Endothelial cell (in vitro differentiated cells): ENCODE data around the gene TMEM132C. TPM values are rescaled to one million over a fixed set of nuclear protein-coding genes. Genes with fewer than 3 reads are reported as not detected.

Source experiments
- DNase-seq: peaks from one replicate; pipeline ENCODE4 v3.0.0; 2021; ENCODE audit warnings: low spot score
- H3K27ac Mint-ChIP-seq: one replicate; pipeline ENCODE4 v1.8.0; 2021; ENCODE audit warnings: mixed read lengths, inconsistent platforms; ENCODE audit not compliant: unreplicated experiment
- H3K27me3 Mint-ChIP-seq: one replicate; pipeline ENCODE4 v1.8.0; 2021; ENCODE audit warnings: mild to moderate bottlenecking, moderate library complexity, mixed read lengths, inconsistent platforms; ENCODE audit not compliant: unreplicated experiment
- H3K36me3 Mint-ChIP-seq: one replicate; pipeline ENCODE4 v1.8.0; 2021; ENCODE audit warnings: mild to moderate bottlenecking, low read depth, mixed read lengths, inconsistent platforms; ENCODE audit not compliant: unreplicated experiment
- H3K4me1 Mint-ChIP-seq: one replicate; pipeline ENCODE4 v1.8.0; 2021; ENCODE audit warnings: mild to moderate bottlenecking, mixed read lengths, inconsistent platforms; ENCODE audit not compliant: unreplicated experiment
- H3K4me3 Mint-ChIP-seq: one replicate; pipeline ENCODE4 v1.8.0; 2021; ENCODE audit warnings: mild to moderate bottlenecking, mixed read lengths, inconsistent platforms; ENCODE audit not compliant: unreplicated experiment
- H3K9me3 Mint-ChIP-seq: one replicate; pipeline ENCODE4 v1.8.0; 2021; ENCODE audit warnings: mixed read lengths, inconsistent platforms; ENCODE audit not compliant: unreplicated experiment
- CTCF ChIP-seq: fragments of 200-600 bp; sonication (generic); IDR thresholded peaks from one replicate; pipeline ENCODE4 v1.5.0; 2021; ENCODE audit warnings: antibody characterized with exemption; ENCODE audit not compliant: unreplicated experiment
- total RNA-seq: library from RNA; stranded (reverse); fragmentation: NEBNext Ultra II Directional; extraction: Animal tissue kit (Norgen Biotek cat#: 25700); gene quantifications from one replicate; pipeline ENCODE4 v1.2.1, GENCODE V29; 2021; ENCODE audit not compliant: unreplicated experiment

Gene TMEM132C
- total RNA-seq, 1 donor from 2014 or later, result not detected

- Mint-ChIP-seq H3K36me3 (peaks cover 10% of the 10 kb centered on the region), H3K4me1 (no peaks in the 10 kb centered on the region), H3K27ac (no peak overlapping the region), H3K27me3 (peaks cover 4% of the 10 kb centered on the region), H3K4me3 (no peak overlapping the region), H3K9me3 (peaks cover 49% of the 10 kb centered on the region)
- no peak for DNase-seq
- no peak for TF ChIP-seq CTCF
These were observed 334 bp upstream of the TMEM132C start for GRCh38 chr12:128266541-128267130.

- H3K4me1 Mint-ChIP-seq, result no peaks in the 10 kb centered on the region
- TF ChIP-seq CTCF, result no peak
- peaks cover 54% of the 10 kb centered on the region for H3K9me3 Mint-ChIP-seq
- no peak for DNase-seq
- H3K4me3 Mint-ChIP-seq, result no peak overlapping the region
- H3K27ac Mint-ChIP-seq, result no peak overlapping the region
- H3K27me3 Mint-ChIP-seq, result peaks cover 6% of the 10 kb centered on the region
- H3K36me3 Mint-ChIP-seq, result peaks cover 10% of the 10 kb centered on the region
These were observed 845 bp downstream of the TMEM132C start for GRCh38 chr12:128267651-128268378.

- Mint-ChIP-seq H3K27ac (no peak overlapping the region), H3K4me1 (no peaks in the 10 kb centered on the region), H3K9me3 (peaks cover 52% of the 10 kb centered on the region), H3K36me3 (peaks cover 10% of the 10 kb centered on the region), H3K4me3 (no peak overlapping the region), H3K27me3 (peaks cover 7% of the 10 kb centered on the region)
- DNase-seq, result no peak
- TF ChIP-seq CTCF, result no peak
These were observed 1.5 kb downstream of the TMEM132C start for GRCh38 chr12:128268379-128268995.

GRCh38 chr12:128269181-128269591, 2.2 kb downstream of the TMEM132C start:
- no peak overlapping the region for H3K4me3 Mint-ChIP-seq
- no peak overlapping the region for H3K27ac Mint-ChIP-seq
- DNase-seq, result no peak
- peaks cover 10% of the 10 kb centered on the region for H3K36me3 Mint-ChIP-seq
- TF ChIP-seq CTCF, result no peak
- peaks cover 7% of the 10 kb centered on the region for H3K27me3 Mint-ChIP-seq
- H3K4me1 Mint-ChIP-seq, result no peaks in the 10 kb centered on the region
- H3K9me3 Mint-ChIP-seq, result peaks cover 45% of the 10 kb centered on the region

- no peak for TF ChIP-seq CTCF
- Mint-ChIP-seq H3K4me3 (no peak overlapping the region), H3K36me3 (peaks cover 14% of the 10 kb centered on the region), H3K9me3 (peaks cover 55% of the 10 kb centered on the region), H3K27ac (no peak overlapping the region), H3K4me1 (no peaks in the 10 kb centered on the region), H3K27me3 (peaks cover 3% of the 10 kb centered on the region)
- no peak for DNase-seq
These were observed 9.5 kb downstream of the TMEM132C start for GRCh38 chr12:128276471-128276870.
